GM23248 (cell line): ENCODE data around the gene CPB1.

ENCODE experiments used
- EZH2 ChIP-seq: fragments of 200-600 bp; sonication (generic); IDR thresholded peaks from 2 replicates; pipeline ENCODE4 v1.6.1; 2018; ENCODE audit warnings: antibody characterized with exemption, mild to moderate bottlenecking; ENCODE audit not compliant: insufficient read depth, poor library complexity, severe bottlenecking
- EZH2phosphoT487 ChIP-seq: fragments of 200-600 bp; sonication (generic); IDR thresholded peaks from 2 replicates; pipeline ENCODE4 v1.6.1; 2018; ENCODE audit warnings: antibody characterized with exemption, moderate library complexity, mild to moderate bottlenecking, low read depth; ENCODE audit not compliant: insufficient read depth

- TF ChIP-seq EZH2 (no peak), EZH2phosphoT487 (no peak)
Measured at GRCh38 chr3:148845756-148846395, 18.3 kb downstream of the CPB1 start.
